ELR (cell line): Measurements from ENCODE around the gene MPI.
A peak's percentile ranks its signal among the peaks of the same experiment; 100 is the strongest.
"Not testable (repeated sequence)": the region's sequence is repeated elsewhere in the genome, so short reads cannot be mapped to it uniquely, and the experiment has no call there.

Experiments used
- DNase-seq: peaks from one replicate; pipeline ENCODE4 v3.0.0-alpha.2; 2015; ENCODE audit warnings: low read depth

The MPI gene

GRCh38 chr15:74933573-74933972, 43.7 kb downstream of the MPI start:
- no peak for DNase-seq

- DNase-seq: not testable (repeated sequence)
These were observed 45.4 kb downstream of the MPI start for GRCh38 chr15:74935193-74935592.

- no peak for DNase-seq
These were observed 47.4 kb downstream of the MPI start for GRCh38 chr15:74937272-74937589.

- DNase-seq: peak; percentile 95
These were observed 47.9 kb downstream of the MPI start, which contains the start of gene COX5A for GRCh38 chr15:74937590-74938371. Gene COX5A (minus strand): TSS chr15:74938073. CDS start chr15:74938014, 59 bp downstream.

GRCh38 chr15:74950078-74950908, 60.5 kb downstream of the MPI start:
- peak; percentile 73 for DNase-seq

- no peak for DNase-seq
These were observed 61.2 kb downstream of the MPI start for GRCh38 chr15:74951006-74951405.
